CD4-positive, alpha-beta T cell treated with Interleukin-10 for 1 hour (primary cell): Measurements from ENCODE around the gene DOCK9.
"Not testable (repeated sequence)": the region's sequence is repeated elsewhere in the genome, so short reads cannot be mapped to it uniquely, and the experiment has no call there.

Experiments used
- DNase-seq: peaks from one replicate; pipeline ENCODE4 v3.0.0-alpha.2; 2020

The DOCK9 gene

GRCh38 chr13:98915981-98916380 is 61.9 kb downstream of the DOCK9 start:
- no peak for DNase-seq

- DNase-seq, result no peak
Measured at GRCh38 chr13:98915563-98915962, 62.3 kb downstream of the DOCK9 start.

- DNase-seq, result no peak
Measured at GRCh38 chr13:98913741-98914140, 64.1 kb downstream of the DOCK9 start.

- DNase-seq, result no peak
Measured at GRCh38 chr13:98912846-98913245, 65.0 kb downstream of the DOCK9 start.

- DNase-seq, result peak; percentile 48
Measured at GRCh38 chr13:98910501-98910951, 67.3 kb downstream of the DOCK9 start.

GRCh38 chr13:98909016-98909415 is 68.8 kb downstream of the DOCK9 start:
- DNase-seq, result no peak

- no peak for DNase-seq
Measured at GRCh38 chr13:98906746-98907502, 70.9 kb downstream of the DOCK9 start.

GRCh38 chr13:98905199-98905598 is 72.7 kb downstream of the DOCK9 start:
- DNase-seq, result no peak

- DNase-seq, result no peak
Measured at GRCh38 chr13:98900442-98900841, 77.4 kb downstream of the DOCK9 start.

GRCh38 chr13:98897706-98898105 is 80.2 kb downstream of the DOCK9 start:
- no peak for DNase-seq

GRCh38 chr13:98896868-98897144 is 81.1 kb downstream of the DOCK9 start:
- no peak for DNase-seq

- no peak for DNase-seq
Measured at GRCh38 chr13:98896083-98896867, 81.6 kb downstream of the DOCK9 start.

- not testable (repeated sequence) for DNase-seq
Measured at GRCh38 chr13:98894814-98895213, 83.0 kb downstream of the DOCK9 start.

- DNase-seq, result no peak
Measured at GRCh38 chr13:98893371-98893770, 84.5 kb downstream of the DOCK9 start.

- DNase-seq, result no peak
Measured at GRCh38 chr13:98892821-98893220, 85.0 kb downstream of the DOCK9 start.

- DNase-seq, result no peak
Measured at GRCh38 chr13:98892077-98892476, 85.8 kb downstream of the DOCK9 start.

GRCh38 chr13:98890925-98891324 is 86.9 kb downstream of the DOCK9 start:
- no peak for DNase-seq

GRCh38 chr13:98890186-98890585 is 87.7 kb downstream of the DOCK9 start:
- no peak for DNase-seq

GRCh38 chr13:98889419-98890085 is 88.3 kb downstream of the DOCK9 start:
- no peak for DNase-seq

- DNase-seq, result no peak
Measured at GRCh38 chr13:98888890-98889279, 89.0 kb downstream of the DOCK9 start.

- DNase-seq, result no peak
Measured at GRCh38 chr13:98888222-98888889, 89.5 kb downstream of the DOCK9 start.

GRCh38 chr13:98886587-98887230 is 91.2 kb downstream of the DOCK9 start:
- no peak for DNase-seq

GRCh38 chr13:98885600-98885999 is 92.3 kb downstream of the DOCK9 start:
- no peak for DNase-seq
